Panc1 (cell line): Measurements from ENCODE around the gene FHL1. TPM values are rescaled to one million over a fixed set of nuclear protein-coding genes. Genes with fewer than 3 reads are reported as not detected.

Experiments used
- ATAC-seq: fragments of 200-7000 bp; cut with Tn5 transposase; 2 replicates; pipeline ENCODE4 v1.9.1; 2020; ENCODE audit warnings: mild to moderate bottlenecking, moderate library complexity
- BruUV-seq: library from RNA; stranded (reverse); fragments of 400-500 nt; replicated peaks from 2 replicates; lab custom pipeline; 2021; lab: Mats Ljungman, UMichigan
- CTCF ChIA-PET: fragments of 300-600 bp; sonication (Branson Sonifier 250); formaldehyde crosslinking; loops from one replicate; lab custom pipeline; 2022; ENCODE audit warnings: antibody characterized with exemption; lab: Charles Lee
- POLR2A ChIA-PET: fragments of 300-600 bp; sonication (Branson Sonifier 250); formaldehyde crosslinking; loops from one replicate; lab custom pipeline; 2022; ENCODE audit warnings: antibody characterized with exemption; lab: Charles Lee
- DNase-seq: peaks from one replicate; pipeline ENCODE4 v3.0.0-alpha.2; 2010; ENCODE audit warnings: low read depth, low spot score
- H3K27ac ChIP-seq: 2 replicates; pipeline ENCODE4 v1.5.1; 2011; ENCODE audit warnings: mild to moderate bottlenecking, low read length, inconsistent platforms
- H3K27me3 ChIP-seq: fragments of 200-500 bp; sonication (Bioruptor generic); 2 replicates; pipeline ENCODE4 v1.6.0; 2014; ENCODE audit warnings: low read length, inconsistent platforms; ENCODE audit not compliant: control insufficient read depth, insufficient read depth
- H3K36me3 ChIP-seq: fragments of 200-500 bp; sonication (Bioruptor generic); 2 replicates; pipeline ENCODE4 v1.5.1; 2014; ENCODE audit warnings: inconsistent platforms, mild to moderate bottlenecking, low read length, moderate library complexity; ENCODE audit not compliant: control insufficient read depth, insufficient read depth
- H3K4me1 ChIP-seq: 2 replicates; pipeline ENCODE4 v1.5.1; 2011; ENCODE audit warnings: inconsistent platforms, mild to moderate bottlenecking, low read length, moderate library complexity; ENCODE audit not compliant: control insufficient read depth, insufficient read depth
- H3K4me3 ChIP-seq, 2 experiments: 2 replicates each; pipeline ENCODE4 v1.5.1; 2011 to 2012; ENCODE audit warnings: low read depth in 2 of 2, low read length in 2 of 2, mild to moderate bottlenecking in 2 of 2, inconsistent platforms in 1 of 2, moderate library complexity in 1 of 2
- H3K9me3 ChIP-seq: fragments of 200-500 bp; sonication (Bioruptor generic); 2 replicates; pipeline ENCODE4 v1.5.1; 2014; ENCODE audit warnings: low read depth, mild to moderate bottlenecking, inconsistent platforms, low read length, moderate library complexity; ENCODE audit not compliant: control insufficient read depth, insufficient read depth
- CTCF ChIP-seq: fragments of 450-650 bp; IDR thresholded peaks from 2 replicates; pipeline ENCODE4 v1.5.1; 2017; ENCODE audit warnings: mild to moderate bottlenecking
- POLR2AphosphoS5 ChIP-seq: IDR thresholded peaks from 2 replicates; pipeline ENCODE4 v1.6.1; 2012; ENCODE audit warnings: mild to moderate bottlenecking, low read depth, low read length, moderate library complexity
- REST ChIP-seq, 2 experiments: IDR thresholded peaks; 2 replicates each; pipeline ENCODE4 v1.6.1; 2011 to 2012; ENCODE audit warnings: low read depth in 2 of 2, control low read depth in 1 of 2, low read length in 1 of 2, mild to moderate bottlenecking in 1 of 2, moderate library complexity in 1 of 2; ENCODE audit not compliant: insufficient read depth in 1 of 2
- SIN3A ChIP-seq: IDR thresholded peaks from 2 replicates; pipeline ENCODE4 v1.6.1; 2012; ENCODE audit warnings: low read depth, mild to moderate bottlenecking, low read length, moderate library complexity, borderline replicate concordance; ENCODE audit not compliant: insufficient read depth
- TCF7L2 ChIP-seq: IDR thresholded peaks from 2 replicates; pipeline ENCODE4 v1.6.1; 2011; ENCODE audit warnings: mild to moderate bottlenecking, low read depth, low read length, inconsistent platforms
- in situ Hi-C: cut with HindIII; loops from 2 replicates; pipeline ENCODE4 v1.10.0; 2016; ENCODE audit warnings: low sequenced_read_pairs, low pct_unique_long_range_greater_than_20kb
- intact Hi-C: fragments of 100-400 bp; cut with micrococcal nuclease; formaldehyde crosslinking; loops from one replicate; pipeline ENCODE4 v1.10.0; 2022; ENCODE audit not compliant: unreplicated experiment
- total RNA-seq: library from RNA; stranded (reverse); gene quantifications from one replicate; pipeline ENCODE4 v1.2.1, GENCODE V29; 2021; ENCODE audit not compliant: unreplicated experiment

FHL1 gene
- total RNA-seq, 1 experiment from 2014 or later: 67.9 TPM

- H3K36me3 ChIP-seq: no peaks in the 10 kb centered on the region; the same call in 1 of the 2 replicates
- in situ Hi-C loops: no loop called here
- DNase-seq (no peak), ATAC-seq (no peak)
- no peaks in the 10 kb centered on the region; the same call in 1 of the 2 replicates for H3K27me3 ChIP-seq
- no TSS peak for BruUV-seq
- H3K9me3 ChIP-seq: no peaks in the 10 kb centered on the region
- TF ChIP-seq SIN3A: no peak
- no peak for TF ChIP-seq CTCF
- no peak for TF ChIP-seq REST (IDR thresholded peaks at IDR 0.05; ENCODE audit: insufficient read depth in 1 of 2, low read depth in 2 of 2, low read length in 1 of 2)
- TF ChIP-seq POLR2AphosphoS5: no peak
- TF ChIP-seq TCF7L2: no peak
- POLR2A ChIA-PET: no interaction called here
- H3K4me1 ChIP-seq: peaks cover 3% of the 10 kb centered on the region; the same call in 1 of the 2 replicates
- intact Hi-C loops: no loop called here
- CTCF ChIA-PET: no interaction called here
- no peak overlapping the region for H3K4me3 ChIP-seq
- no peak overlapping the region for H3K27ac ChIP-seq
Observed at GRCh38 chrX:136189222-136189621, 41.9 kb downstream of the FHL1 start.

GRCh38 chrX:136190038-136190713 is 42.8 kb downstream of the FHL1 start:
- no TSS peak for BruUV-seq
- Histone ChIP-seq H3K27ac (no peak overlapping the region), H3K4me1 (peaks cover 2% of the 10 kb centered on the region; the same call in 1 of the 2 replicates), H3K36me3 (no peaks in the 10 kb centered on the region; the same call in 1 of the 2 replicates), H3K4me3 (no peak overlapping the region), H3K27me3 (no peaks in the 10 kb centered on the region; the same call in 1 of the 2 replicates), H3K9me3 (no peaks in the 10 kb centered on the region)
- TF ChIP-seq SIN3A (no peak), REST (IDR thresholded peaks at IDR 0.05; ENCODE audit: insufficient read depth in 1 of 2, low read depth in 2 of 2, low read length in 1 of 2) (no peak), TCF7L2 (no peak), POLR2AphosphoS5 (no peak), CTCF (no peak)
- ChIA-PET POLR2A (no interaction called here), CTCF (no interaction called here)
- intact Hi-C loops: no loop called here
- DNase-seq: no peak
- in situ Hi-C loops: no loop called here
- ATAC-seq: no peak
